ENCODE measurements around the gene CRTC2. TPM values are rescaled to one million over a fixed set of nuclear protein-coding genes. Genes with fewer than 3 reads are reported as not detected.

CRTC2 gene
- total RNA-seq, 1 donor, result 6.0 TPM

DNA sequence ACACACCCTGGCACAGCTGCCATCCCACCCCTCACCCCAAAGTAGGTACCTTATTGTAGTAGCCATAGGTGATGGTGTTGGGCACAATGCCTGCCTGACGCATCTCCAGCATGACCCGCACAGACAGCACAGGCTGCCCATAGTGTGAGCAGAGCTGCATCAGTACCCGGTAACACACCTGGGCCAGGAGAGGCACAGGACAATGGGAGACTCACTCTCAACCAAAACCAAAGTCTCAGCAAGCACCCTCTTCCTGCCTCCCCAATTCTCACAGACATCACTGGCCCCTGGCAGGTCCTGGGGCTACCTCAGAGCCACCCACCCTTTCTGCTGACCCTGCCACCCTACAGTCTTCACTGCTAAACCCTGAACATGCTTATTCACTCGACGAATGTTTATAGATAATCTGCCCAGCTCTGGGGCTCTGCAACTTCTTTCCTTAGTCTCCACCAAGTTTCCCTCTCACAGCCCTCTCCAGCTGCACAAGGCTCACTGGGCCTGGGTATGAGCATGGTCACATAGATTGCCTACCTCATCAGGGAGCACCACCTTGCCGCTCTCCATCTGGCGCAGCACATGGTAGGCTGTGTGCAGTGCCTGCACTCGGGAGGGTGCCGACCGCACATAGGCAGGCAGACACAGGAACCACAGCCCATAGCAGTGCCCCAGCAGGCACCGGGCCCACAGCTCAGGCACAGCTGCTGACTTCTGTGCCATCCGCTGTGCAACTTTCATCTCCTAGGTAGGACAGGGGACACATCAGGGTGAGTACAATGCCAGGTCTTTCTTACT is 22.2 kb downstream of the CRTC2 start:
- H3K4me3 ChIP-seq (ENCODE audit: low read depth, low read length), result no peak overlapping the region
- no peak for DNase-seq (ENCODE audit: low read depth)
- TF ChIP-seq, protein P1, sequence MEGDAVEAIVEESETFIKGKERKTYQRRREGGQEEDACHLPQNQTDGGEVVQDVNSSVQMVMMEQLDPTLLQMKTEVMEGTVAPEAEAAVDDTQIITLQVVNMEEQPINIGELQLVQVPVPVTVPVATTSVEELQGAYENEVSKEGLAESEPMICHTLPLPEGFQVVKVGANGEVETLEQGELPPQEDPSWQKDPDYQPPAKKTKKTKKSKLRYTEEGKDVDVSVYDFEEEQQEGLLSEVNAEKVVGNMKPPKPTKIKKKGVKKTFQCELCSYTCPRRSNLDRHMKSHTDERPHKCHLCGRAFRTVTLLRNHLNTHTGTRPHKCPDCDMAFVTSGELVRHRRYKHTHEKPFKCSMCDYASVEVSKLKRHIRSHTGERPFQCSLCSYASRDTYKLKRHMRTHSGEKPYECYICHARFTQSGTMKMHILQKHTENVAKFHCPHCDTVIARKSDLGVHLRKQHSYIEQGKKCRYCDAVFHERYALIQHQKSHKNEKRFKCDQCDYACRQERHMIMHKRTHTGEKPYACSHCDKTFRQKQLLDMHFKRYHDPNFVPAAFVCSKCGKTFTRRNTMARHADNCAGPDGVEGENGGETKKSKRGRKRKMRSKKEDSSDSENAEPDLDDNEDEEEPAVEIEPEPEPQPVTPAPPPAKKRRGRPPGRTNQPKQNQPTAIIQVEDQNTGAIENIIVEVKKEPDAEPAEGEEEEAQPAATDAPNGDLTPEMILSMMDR (IDR thresholded peaks at IDR 0.05; ENCODE audit: insufficient read depth, low read depth, low read length), result no peak

DNA sequence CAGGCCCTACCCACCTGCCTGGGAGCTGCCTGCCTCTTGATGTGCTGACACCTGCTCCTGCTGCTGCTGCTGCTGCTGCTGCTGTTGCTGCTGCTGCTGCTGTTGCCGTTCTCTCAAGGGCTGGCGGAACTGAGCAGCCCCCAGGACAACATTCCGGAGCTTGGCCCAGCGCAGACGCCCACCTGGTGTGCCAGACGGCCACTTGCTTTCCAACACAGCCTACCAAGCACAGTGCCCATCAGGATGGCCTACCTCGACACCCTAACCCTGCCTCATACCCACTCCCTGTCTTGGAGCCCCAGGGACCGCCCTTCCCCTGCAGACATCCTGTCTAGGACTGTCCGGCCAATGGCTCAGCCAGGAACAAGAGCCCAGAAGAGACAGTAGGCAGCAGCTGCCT is 23.7 kb downstream of the CRTC2 start:
- H3K4me3 ChIP-seq (ENCODE audit: low read depth, low read length), result no peak overlapping the region
- TF ChIP-seq, protein P1 (IDR thresholded peaks at IDR 0.05; ENCODE audit: insufficient read depth, low read depth, low read length), result no peak
- no peak for DNase-seq (ENCODE audit: low read depth)

DNA sequence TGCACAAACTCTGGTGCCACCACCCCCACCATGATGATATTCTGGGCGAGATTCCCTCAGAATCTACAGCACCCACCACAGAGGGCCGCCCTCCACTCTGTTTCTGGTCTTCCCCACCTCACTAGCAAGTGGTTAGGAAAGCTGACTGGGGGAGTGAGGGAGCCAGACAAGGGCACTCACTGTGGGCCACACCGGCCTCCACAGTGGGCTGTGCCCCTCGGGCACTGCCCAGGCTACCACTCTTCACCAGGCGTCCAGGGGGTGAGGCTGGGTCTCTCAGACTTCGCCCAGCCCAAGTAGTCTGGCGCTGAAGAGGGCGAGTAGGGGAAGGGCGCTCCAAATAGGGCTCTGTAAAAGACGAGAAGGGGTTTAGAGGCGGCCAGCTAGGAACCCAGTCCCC is 24.5 kb downstream of the CRTC2 start:
- DNase-seq (ENCODE audit: low read depth), result no peak
- no peak overlapping the region for H3K4me3 ChIP-seq (ENCODE audit: low read depth, low read length)
- TF ChIP-seq, protein P1 (IDR thresholded peaks at IDR 0.05; ENCODE audit: insufficient read depth, low read depth, low read length), result no peak

DNA sequence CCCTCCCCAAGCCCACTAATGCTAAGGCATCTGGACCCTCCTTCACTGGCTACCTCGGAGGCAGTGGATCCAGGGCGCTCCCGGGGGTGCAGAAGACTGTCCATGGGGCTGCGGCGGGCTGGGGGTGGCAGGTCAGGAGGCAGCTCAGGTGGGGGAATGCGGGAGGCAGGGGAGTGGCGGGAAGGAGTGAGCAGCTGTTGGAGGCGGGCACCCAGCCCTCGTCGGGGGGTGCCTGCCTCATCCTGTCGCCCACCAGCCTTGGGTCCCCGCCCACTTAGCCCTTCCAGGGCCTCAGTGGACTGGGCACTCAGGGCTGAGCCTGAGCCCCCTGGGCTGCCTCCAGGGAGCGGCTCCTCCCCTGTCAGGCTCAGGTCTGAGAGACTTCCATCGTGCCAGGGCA is 25.0 kb downstream of the CRTC2 start:
- H3K4me3 ChIP-seq (ENCODE audit: low read depth, low read length), result no peak overlapping the region
- TF ChIP-seq, protein P1 (IDR thresholded peaks at IDR 0.05; ENCODE audit: insufficient read depth, low read depth, low read length), result no peak
- no peak for DNase-seq (ENCODE audit: low read depth)

DNA sequence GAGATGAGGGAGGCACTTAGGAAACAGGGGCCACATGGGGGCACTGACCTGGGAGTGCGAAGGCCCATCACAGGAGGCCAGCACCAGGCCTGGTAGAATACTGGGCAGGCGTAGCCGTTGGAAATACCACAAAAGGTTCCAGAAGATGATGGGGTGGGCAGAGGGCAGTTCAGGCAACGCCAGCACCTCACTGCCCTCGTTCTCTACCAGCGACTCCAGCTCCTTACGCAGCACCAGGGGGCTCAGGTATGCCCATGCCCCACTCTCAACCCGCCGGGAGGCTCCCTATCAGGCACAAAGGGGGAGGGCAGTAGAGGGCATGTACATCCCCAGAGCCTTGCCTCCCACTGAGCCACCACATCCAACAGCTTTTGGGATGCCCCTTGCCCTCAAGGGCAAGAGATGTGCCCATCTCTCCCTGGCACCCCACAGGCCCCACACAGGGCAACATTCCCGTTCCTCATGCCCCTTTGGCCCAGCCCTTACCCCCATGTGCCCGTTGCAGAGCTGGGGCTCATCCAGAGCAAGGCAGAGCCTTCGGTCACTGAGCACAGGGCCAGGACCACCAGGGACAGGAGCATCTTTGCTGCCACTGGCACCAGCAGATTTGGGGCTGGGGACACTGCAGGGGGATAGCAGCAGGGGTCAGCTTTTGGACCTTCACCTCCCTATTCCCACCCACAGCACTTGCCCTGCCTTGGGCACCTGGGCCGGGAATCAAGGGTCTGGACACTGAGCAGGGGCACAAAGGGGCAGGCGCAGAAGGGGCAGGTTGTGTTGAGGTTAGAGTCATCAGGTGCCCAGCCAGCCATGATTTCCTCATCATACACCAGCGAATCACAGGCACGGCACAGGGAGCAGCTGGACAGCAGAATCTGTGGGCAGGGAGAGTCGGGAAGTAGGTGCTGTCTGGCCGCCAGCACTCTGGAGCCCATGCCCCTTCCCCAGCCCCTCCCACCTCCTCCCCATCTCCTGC is 26.0 kb downstream of the CRTC2 start:
- TF ChIP-seq, protein P1 (IDR thresholded peaks at IDR 0.05; ENCODE audit: insufficient read depth, low read depth, low read length), result no peak
- DNase-seq (ENCODE audit: low read depth), result no peak
- no peak overlapping the region for H3K4me3 ChIP-seq (ENCODE audit: low read depth, low read length)

DNA sequence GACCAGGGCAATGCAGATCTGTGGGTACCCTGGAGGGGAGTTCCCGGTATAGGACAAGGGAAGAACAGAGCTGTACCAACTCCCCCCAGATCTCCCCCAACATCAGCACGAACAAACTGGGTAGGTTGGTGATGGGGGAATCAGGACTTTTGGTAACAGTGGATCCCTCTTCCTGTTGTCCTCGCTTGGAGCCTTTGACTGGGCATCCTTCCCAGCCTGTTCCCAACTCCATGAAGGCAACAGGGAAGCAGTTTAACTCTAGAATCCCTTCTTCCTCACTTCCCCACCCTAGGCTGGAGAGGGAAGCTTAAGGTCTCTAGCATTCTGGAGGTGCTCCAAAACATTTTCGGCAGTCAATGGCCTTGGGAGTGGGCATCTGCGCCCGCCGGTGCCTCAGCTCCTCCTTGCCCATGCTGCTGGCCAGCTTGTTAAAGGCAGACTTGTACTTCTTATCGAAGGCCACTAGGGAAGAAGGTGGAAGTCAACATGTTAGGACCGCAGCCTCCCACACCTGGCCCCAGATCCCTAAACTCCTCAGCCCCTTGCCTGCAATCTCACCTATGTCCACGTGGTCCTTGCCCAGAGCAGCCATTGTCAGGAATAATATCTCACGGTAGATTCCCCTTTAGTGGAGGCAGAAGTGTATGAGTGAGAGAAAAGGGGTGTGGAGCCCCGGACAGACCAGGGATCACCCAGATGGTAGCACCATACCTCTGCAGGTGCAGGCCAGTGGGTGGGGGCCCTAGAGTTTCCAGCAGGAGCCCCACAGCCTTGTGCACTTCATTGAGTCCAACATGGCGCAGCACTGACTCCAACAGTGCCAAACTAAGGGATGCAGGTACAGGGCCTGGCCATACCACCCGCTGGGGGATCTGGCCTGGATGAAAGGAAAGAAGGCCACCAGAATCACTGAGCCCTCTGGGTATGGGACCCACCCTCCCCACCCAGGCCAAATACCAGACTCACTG is 28.1 kb downstream of the CRTC2 start:
- H3K4me3 ChIP-seq (ENCODE audit: low read depth, low read length), result no peak overlapping the region
- TF ChIP-seq, protein P1 (IDR thresholded peaks at IDR 0.05; ENCODE audit: insufficient read depth, low read depth, low read length), result no peak
- no peak for DNase-seq (ENCODE audit: low read depth)

Data from fibroblast of villous mesenchyme (primary cell).